ENCODE measurements around the gene COL19A1. TPM values are rescaled to one million over a fixed set of nuclear protein-coding genes. Genes with fewer than 3 reads are reported as not detected.

Gene COL19A1
- total RNA-seq, 1 experiment from 2014 or later, result not detected

GRCh38 chr6:70257768-70258273 lies 391.5 kb downstream of the COL19A1 start:
- Histone ChIP-seq H3K27me3 (ENCODE audit: control insufficient read depth, insufficient read depth, low read length) (no peaks in the 10 kb centered on the region), H3K36me3 (replicated peaks; ENCODE audit: control insufficient read depth, insufficient read depth, low read length) (no peaks in the 10 kb centered on the region), H3K4me3 (ENCODE audit: insufficient read depth, low read depth, low read length) (no peak overlapping the region)
- DNase-seq, result no peak

- no peak for DNase-seq
- Histone ChIP-seq H3K27me3 (ENCODE audit: control insufficient read depth, insufficient read depth, low read length) (no peaks in the 10 kb centered on the region), H3K4me3 (ENCODE audit: insufficient read depth, low read depth, low read length) (no peak overlapping the region), H3K36me3 (replicated peaks; ENCODE audit: control insufficient read depth, insufficient read depth, low read length) (no peaks in the 10 kb centered on the region)
Observed at GRCh38 chr6:70258483-70258882, 392.1 kb downstream of the COL19A1 start.

Other genes starting within 250 kb of the COL19A1 start
- gene LMBRD1, start 69.5 kb upstream of the COL19A1 start, total RNA-seq (2014; rRNA removed; shearing (Covaris generic)), result 11.3 and 11.8 TPM in 2 replicates